HG02571 (cell line): ENCODE data around the gene HTRA2.
"Not testable (repeated sequence)": the region's sequence is repeated elsewhere in the genome, so short reads cannot be mapped to it uniquely, and the experiment has no call there.

Experiments used
- ATAC-seq: cut with Tn5 transposase; IDR thresholded peaks from one replicate; pipeline ENCODE4 v1.9.1; 2021; ENCODE audit warnings: mild to moderate bottlenecking, moderate library complexity; ENCODE audit not compliant: unreplicated experiment

Gene HTRA2

GRCh38 chr2:74529357-74530238, at the start of gene HTRA2, which contains the start of gene AUP1:
TSS of gene HTRA2 (plus strand) at chr2:74529933. CDS start at chr2:74530007, 74 bp downstream.
TSS of gene AUP1 (minus strand) at chr2:74529706. CDS start at chr2:74529629, 77 bp downstream.
- ATAC-seq: peak; percentile 76

DNA sequence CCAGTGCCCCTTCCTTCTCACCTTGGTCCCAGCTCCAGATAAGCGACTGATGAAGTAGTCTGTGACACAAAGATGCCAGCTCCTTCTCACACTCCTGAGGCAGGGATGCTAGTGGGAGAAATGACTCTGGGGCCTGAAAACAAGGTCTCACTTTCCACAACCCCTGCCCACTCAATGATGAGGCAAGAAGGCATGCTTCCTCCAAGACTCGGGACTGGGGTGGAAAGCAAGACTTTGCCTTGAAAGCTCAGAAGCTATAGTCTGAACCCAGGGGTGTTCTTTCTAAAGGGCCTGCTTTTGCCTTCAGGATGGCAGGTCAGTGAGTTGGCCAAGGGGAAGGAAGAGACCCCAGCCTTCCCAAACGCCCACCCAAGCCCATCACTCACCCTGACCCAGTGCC, 48.3 kb upstream of the HTRA2 start:
- ATAC-seq: no peak

- ATAC-seq: peak; percentile 34
Measured at GRCh38 chr2:74481961-74482800, 47.6 kb upstream of the HTRA2 start.

DNA sequence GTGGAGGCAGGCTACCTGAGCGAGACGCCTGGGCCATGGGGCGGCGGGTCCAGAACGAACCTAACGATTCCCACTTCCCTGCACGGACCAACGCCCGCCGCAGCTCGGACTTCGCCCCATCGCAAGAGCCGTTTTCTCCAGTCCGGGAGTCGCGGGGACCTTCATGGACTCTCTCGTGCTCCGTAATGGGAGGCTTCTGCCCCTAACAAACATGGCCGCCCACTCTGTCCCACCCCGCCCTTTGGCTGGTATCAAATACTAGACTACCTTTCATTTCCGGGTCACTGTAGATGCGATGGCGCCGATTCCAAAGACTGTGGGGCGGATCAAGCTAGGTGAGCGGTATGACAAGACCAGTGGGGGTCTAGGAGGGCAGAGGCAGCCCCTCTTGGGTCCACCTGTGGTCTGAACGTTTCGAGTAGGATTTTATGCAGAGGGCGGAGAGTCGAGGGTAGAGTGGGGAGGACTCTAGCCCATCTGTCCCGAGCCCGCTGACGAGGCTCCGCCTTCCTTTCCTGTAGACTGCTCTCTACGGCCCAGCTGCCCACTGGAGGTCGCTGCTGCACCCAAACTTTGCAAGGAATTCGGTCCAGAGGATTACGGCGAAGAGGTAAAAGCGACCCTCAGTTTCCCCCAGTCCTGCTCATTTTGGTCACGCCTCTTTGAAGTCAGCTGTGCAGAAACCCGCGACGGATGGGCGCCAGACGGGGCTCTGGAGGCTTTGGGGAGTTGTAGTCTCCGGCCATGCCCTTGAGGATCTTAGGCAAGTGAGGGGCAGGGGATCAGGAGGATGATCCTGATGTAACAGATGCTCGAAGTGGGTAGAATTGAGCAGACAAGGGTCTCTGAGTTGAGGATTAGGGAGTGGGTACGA, 46.7 kb upstream of the HTRA2 start, which contains the start of the genes CCDC142 and TTC31:
Gene CCDC142 (minus strand): TSS at position 198 of the 874 bp plus-strand sequence. CDS start 161 bp downstream, at position 37.
Gene TTC31 (plus strand): TSS at position 281 of the 874 bp plus-strand sequence. CDS start 15 bp downstream, at position 296.
- ATAC-seq: peak; percentile 90

DNA sequence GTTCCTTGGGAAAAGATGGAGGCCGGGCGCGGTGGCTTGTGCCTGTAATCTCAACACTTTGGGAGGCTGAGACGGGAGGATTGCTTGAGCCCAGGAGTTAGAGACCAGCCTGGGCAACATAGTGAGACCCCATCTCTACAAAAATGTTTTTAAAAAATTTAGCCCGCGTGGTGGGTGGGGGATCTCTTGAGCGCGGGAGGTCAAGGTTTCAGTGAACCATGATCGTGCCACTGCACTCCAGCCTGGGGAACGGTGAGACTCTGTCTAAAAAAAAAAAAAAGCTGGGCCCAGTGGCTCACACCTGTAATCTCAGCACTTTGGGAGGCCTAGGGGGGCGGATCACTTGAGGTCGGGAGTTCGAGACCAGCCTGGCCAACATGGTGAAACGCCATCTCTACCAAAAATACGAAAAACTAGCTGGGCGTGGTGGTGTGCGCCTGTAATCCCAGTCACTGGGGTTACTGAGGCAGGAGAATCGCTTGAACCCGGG, 46.0 kb upstream of the HTRA2 start:
- ATAC-seq: not testable (repeated sequence)

DNA sequence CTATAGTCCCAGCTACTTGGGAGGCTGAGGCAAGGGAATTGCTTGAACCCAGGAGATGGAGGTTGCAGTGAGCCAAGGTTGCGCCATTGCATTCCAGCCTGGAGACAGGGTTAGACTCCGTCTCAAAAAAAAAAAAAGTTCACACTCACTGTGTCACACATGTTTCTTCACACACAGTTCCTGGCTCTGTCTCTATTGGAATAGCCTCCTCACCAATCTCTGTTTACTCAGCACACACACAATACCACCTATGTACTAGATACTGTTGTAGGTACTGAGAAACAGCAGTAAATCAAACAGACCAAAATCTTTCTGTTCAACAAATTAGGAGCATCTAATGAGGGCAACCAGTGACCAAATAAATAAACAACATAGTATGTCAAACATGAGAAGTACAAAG, 43.6 kb upstream of the HTRA2 start:
- no peak for ATAC-seq

DNA sequence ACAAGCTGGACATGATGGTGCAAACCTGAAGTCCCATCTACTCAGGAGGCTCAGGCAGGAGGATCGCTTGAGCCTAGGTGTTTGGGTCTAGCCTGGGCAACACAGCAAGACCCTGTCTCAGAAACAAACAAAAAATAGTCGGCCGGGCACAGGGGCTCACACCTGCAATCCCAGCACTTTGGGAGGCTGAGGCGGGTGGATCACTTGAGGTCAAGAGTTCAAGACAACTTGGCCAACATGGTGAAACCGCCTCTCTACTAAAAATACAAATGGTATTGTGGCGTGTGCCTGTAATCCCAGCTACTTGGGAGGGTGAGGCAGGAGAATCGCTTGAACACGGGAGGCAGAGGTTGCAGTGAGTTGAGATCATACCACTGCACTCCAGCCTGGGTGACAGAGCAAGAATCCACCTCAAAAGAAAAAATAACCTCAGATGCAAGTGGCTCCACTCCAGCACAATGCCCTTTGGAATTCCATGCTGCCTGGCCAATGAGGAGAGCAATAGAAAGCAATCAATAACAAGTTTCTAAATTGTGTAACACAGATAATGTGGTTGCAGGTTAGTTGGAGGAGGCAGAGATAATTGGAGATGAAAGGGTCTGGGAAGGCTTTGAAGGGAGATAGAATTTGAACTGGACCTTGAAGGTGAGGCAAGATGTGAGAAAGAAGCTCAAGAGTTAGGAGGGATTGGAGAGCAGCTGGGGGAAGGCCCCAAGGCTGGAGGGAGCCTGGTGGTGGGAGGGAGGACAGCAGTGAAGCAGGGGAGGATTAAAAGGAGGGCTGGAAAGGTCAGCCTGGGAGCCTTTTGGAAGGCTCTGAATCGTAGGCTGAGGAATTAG, 40.9 kb upstream of the HTRA2 start:
- no peak for ATAC-seq

- no peak for ATAC-seq
Measured at GRCh38 chr2:74489906-74490305, 39.8 kb upstream of the HTRA2 start.

- ATAC-seq: no peak
Measured at GRCh38 chr2:74491648-74492544, 37.8 kb upstream of the HTRA2 start.

- ATAC-seq: no peak
Measured at GRCh38 chr2:74493546-74493945, 36.2 kb upstream of the HTRA2 start.

GRCh38 chr2:74495440-74495839, 34.3 kb upstream of the HTRA2 start:
- no peak for ATAC-seq

DNA sequence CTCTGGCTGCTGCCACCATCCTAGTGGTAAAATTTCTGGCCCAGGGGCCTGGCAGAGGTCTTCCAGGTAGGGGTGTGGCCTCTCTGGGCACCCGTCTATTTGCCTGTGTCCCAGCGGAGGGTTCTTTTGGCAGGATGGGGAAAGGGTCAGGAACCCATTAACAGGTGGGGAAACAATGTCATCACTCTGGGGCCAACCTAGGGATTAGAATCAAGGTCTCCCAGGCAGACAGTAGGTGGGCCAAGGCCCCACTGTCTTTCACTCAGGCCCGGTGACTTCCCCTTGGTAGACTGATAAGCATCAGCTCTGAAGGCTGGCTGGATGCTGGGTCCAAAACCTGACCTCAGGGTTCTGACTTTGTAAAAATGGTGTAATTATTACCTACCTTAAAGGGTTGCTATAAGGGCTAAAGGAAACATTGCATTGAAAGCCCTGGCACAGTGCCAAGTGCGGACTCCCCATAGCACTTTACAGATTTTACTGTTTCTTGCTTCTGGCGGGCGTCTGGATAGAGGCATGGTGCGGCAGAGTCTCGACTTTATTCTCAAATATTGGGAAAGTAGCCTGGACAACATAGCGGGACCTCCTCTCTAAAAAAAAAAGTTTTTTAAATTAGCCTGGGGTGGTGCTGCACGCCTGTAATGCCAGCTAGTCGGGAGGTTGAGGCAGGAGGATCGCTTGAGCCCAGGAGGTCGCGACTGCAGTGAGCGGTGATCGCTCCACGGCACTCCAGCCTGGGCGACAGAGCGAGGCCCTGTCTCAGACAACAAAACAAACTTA, 32.5 kb upstream of the HTRA2 start:
- ATAC-seq: no peak

- ATAC-seq: no peak
Measured at GRCh38 chr2:74497777-74498499, 31.8 kb upstream of the HTRA2 start.

- ATAC-seq: no peak
Measured at GRCh38 chr2:74498500-74499266, 31.1 kb upstream of the HTRA2 start.

DNA sequence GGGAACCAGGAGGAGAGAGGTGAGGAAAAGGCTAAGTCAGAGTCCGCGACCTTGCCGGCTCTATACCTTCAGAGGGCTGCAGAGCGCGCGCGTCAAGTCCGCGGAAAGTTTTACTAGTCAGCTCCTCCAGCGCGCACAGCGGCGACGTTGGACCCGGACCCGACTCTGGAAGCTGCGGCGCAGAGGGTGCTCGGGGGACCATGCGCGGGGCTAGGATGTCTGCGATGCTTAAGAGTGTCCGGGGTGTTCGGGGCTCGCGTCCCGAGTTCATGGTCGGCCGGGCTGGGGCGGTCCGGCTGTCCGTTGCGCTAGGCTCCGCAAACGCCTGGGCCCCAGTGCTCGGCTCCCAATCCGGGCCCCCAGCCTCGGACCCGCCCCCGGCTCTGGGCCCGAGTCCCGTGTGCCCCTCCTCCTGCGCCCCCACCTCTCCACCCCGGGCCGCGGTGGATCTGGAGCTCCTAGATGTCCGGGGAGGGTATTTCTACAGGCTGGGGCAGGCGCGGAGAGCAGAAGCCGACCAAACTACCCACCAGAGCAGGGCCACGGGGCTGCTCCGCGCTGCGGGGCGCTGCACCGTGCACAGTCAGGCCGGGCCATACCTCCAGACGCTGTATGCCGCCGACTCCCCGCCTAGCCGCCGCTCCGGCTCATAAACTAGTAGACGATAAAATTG, 30.3 kb upstream of the HTRA2 start, which contains the start of gene LBX2:
Gene LBX2 (minus strand): TSS at position 337 of the 673 bp plus-strand sequence. CDS start 66 bp downstream, at position 271.
- ATAC-seq: no peak
